Neural crest cell (in vitro differentiated cells): ENCODE measurements around the gene PTPRG. TPM values are rescaled to one million over a fixed set of nuclear protein-coding genes. Genes with fewer than 3 reads are reported as not detected.

Source experiments
- DNase-seq: peaks from one replicate; pipeline ENCODE4 v3.0.0; 2021; ENCODE audit warnings: low read depth, mixed read lengths, low spot score
- H3K27ac Mint-ChIP-seq: one replicate; pipeline ENCODE4 v1.8.0; 2021; ENCODE audit warnings: mild to moderate bottlenecking, mixed read lengths; ENCODE audit not compliant: unreplicated experiment
- H3K27me3 Mint-ChIP-seq: 2 replicates; pipeline ENCODE4 v1.8.0; 2021; ENCODE audit warnings: low read depth, mild to moderate bottlenecking, mixed read lengths
- H3K36me3 Mint-ChIP-seq: 2 replicates; pipeline ENCODE4 v1.8.0; 2021; ENCODE audit warnings: low read depth, mild to moderate bottlenecking, mixed read lengths
- H3K4me1 Mint-ChIP-seq: 2 replicates; pipeline ENCODE4 v1.8.0; 2021; ENCODE audit warnings: mixed read lengths
- H3K4me3 Mint-ChIP-seq: one replicate; pipeline ENCODE4 v1.8.0; 2021; ENCODE audit warnings: mild to moderate bottlenecking, mixed read lengths
- H3K9me3 Mint-ChIP-seq: 2 replicates; pipeline ENCODE4 v1.8.0; 2021; ENCODE audit warnings: mixed read lengths
- CTCF ChIP-seq: fragments of 200-600 bp; sonication (generic); conservative IDR thresholded peaks from 2 replicates; pipeline ENCODE4 v1.5.0; 2021; ENCODE audit warnings: antibody characterized with exemption, mild to moderate bottlenecking
- total RNA-seq: library from RNA; stranded (reverse); gene quantifications from 2 replicates; pipeline ENCODE4 v1.2.1, GENCODE V29; 2021

Gene PTPRG
- total RNA-seq, 1 donor from 2014 or later, result 41.2 TPM

GRCh38 chr3:61938878-61939549 is 377.6 kb downstream of the PTPRG start:
- H3K27me3 Mint-ChIP-seq, result no peaks in the 10 kb centered on the region
- peaks cover 12% of the 10 kb centered on the region for H3K36me3 Mint-ChIP-seq
- no peak overlapping the region for H3K4me3 Mint-ChIP-seq
- peaks cover 10% of the 10 kb centered on the region for H3K9me3 Mint-ChIP-seq
- TF ChIP-seq CTCF, result no peak
- H3K27ac Mint-ChIP-seq, result no peak overlapping the region
- no peak for DNase-seq
- H3K4me1 Mint-ChIP-seq, result no peaks in the 10 kb centered on the region

GRCh38 chr3:61940236-61940635 is 378.9 kb downstream of the PTPRG start:
- Mint-ChIP-seq H3K36me3 (peaks cover 3% of the 10 kb centered on the region), H3K4me3 (no peak overlapping the region), H3K9me3 (peaks cover 2% of the 10 kb centered on the region), H3K27ac (no peak overlapping the region), H3K4me1 (no peaks in the 10 kb centered on the region), H3K27me3 (no peaks in the 10 kb centered on the region)
- DNase-seq, result no peak
- TF ChIP-seq CTCF, result no peak

GRCh38 chr3:61943975-61944374 is 382.6 kb downstream of the PTPRG start:
- Mint-ChIP-seq H3K9me3 (no peaks in the 10 kb centered on the region), H3K4me1 (peaks cover 18% of the 10 kb centered on the region), H3K36me3 (peaks cover 2% of the 10 kb centered on the region), H3K27ac (peak overlapping the region; percentile 39), H3K4me3 (no peak overlapping the region), H3K27me3 (no peaks in the 10 kb centered on the region)
- TF ChIP-seq CTCF, result no peak
- no peak for DNase-seq

GRCh38 chr3:61944726-61945125 is 383.4 kb downstream of the PTPRG start:
- Mint-ChIP-seq H3K27ac (no peak overlapping the region), H3K4me1 (peaks cover 18% of the 10 kb centered on the region), H3K4me3 (no peak overlapping the region)

GRCh38 chr3:61945657-61946056 is 384.3 kb downstream of the PTPRG start:
- TF ChIP-seq CTCF, result no peak

More at GRCh38 chr3:61944726-61945125, 383.4 kb downstream of the PTPRG start:
- DNase-seq, result no peak
- Mint-ChIP-seq H3K9me3 (no peaks in the 10 kb centered on the region), H3K27me3 (no peaks in the 10 kb centered on the region), H3K36me3 (peaks cover 2% of the 10 kb centered on the region)
- no peak for TF ChIP-seq CTCF

More at GRCh38 chr3:61945657-61946056, 384.3 kb downstream of the PTPRG start:
- H3K36me3 Mint-ChIP-seq, result peaks cover 2% of the 10 kb centered on the region
- peaks cover 23% of the 10 kb centered on the region for H3K4me1 Mint-ChIP-seq
- DNase-seq, result no peak
- no peak overlapping the region for H3K4me3 Mint-ChIP-seq
- no peaks in the 10 kb centered on the region for H3K27me3 Mint-ChIP-seq
- no peak overlapping the region for H3K27ac Mint-ChIP-seq
- no peaks in the 10 kb centered on the region for H3K9me3 Mint-ChIP-seq
